Choroid plexus epithelial cell (primary cell): ENCODE results near the gene RPP40.
"Not testable (repeated sequence)": the region's sequence is repeated elsewhere in the genome, so short reads cannot be mapped to it uniquely, and the experiment has no call there.

Experiments
- DNase-seq: peaks from one replicate; pipeline ENCODE4 v3.0.0-alpha.2; 2010; ENCODE audit warnings: low read depth
- H3K4me3 ChIP-seq: 2 replicates; pipeline ENCODE4 v1.5.1; 2011; ENCODE audit warnings: low read depth, mild to moderate bottlenecking, control low read depth, low read length, moderate library complexity
- CTCF ChIP-seq: conservative IDR thresholded peaks from 2 replicates; pipeline ENCODE4 v1.5.1; 2011; ENCODE audit warnings: low read depth, mild to moderate bottlenecking, control low read depth, inconsistent platforms, low read length, moderate library complexity

Gene RPP40

GRCh38 chr6:5042436-5042835, 38.6 kb upstream of the RPP40 start:
- TF ChIP-seq CTCF: no peak
- no peak for DNase-seq
- H3K4me3 ChIP-seq: no peak overlapping the region

- H3K4me3 ChIP-seq: no peak overlapping the region
- no peak for TF ChIP-seq CTCF
- no peak for DNase-seq
Measured at GRCh38 chr6:5041955-5042354, 38.1 kb upstream of the RPP40 start.

- DNase-seq: peak; percentile 67
- no peak overlapping the region for H3K4me3 ChIP-seq
- peak; percentile 15 for TF ChIP-seq CTCF
Measured at GRCh38 chr6:5036269-5036668, 32.4 kb upstream of the RPP40 start.

GRCh38 chr6:5034736-5035135, 30.9 kb upstream of the RPP40 start:
- no peak overlapping the region for H3K4me3 ChIP-seq
- no peak for DNase-seq
- no peak for TF ChIP-seq CTCF

GRCh38 chr6:5034328-5034727, 30.5 kb upstream of the RPP40 start:
- no peak for DNase-seq
- TF ChIP-seq CTCF: no peak
- no peak overlapping the region for H3K4me3 ChIP-seq

GRCh38 chr6:5033214-5033904, 29.5 kb upstream of the RPP40 start:
- not testable (repeated sequence) for DNase-seq
- peak overlapping the region; percentile 51 for H3K4me3 ChIP-seq

GRCh38 chr6:5032706-5033105, 28.9 kb upstream of the RPP40 start:
- H3K4me3 ChIP-seq: peak overlapping the region; percentile 51
- peak; percentile 10 for DNase-seq

- no peak for DNase-seq
- H3K4me3 ChIP-seq: no peak overlapping the region
- TF ChIP-seq CTCF: no peak
Measured at GRCh38 chr6:5031150-5031549, 27.3 kb upstream of the RPP40 start.
